HepG2 (cell line): ENCODE data around the gene STIM1.

Source experiments
- CHCHD3 ChIP-seq: sonication (generic); formaldehyde crosslinking; IDR thresholded peaks from 2 replicates; pipeline ENCODE4 v1.8.0; 2022; ENCODE audit warnings: mild to moderate bottlenecking, missing genetic modification reagents, moderate library complexity
- CTCF ChIP-seq: sonication (generic); formaldehyde crosslinking; IDR thresholded peaks from 2 replicates; pipeline ENCODE4 v1.5.0; 2020; ENCODE audit warnings: mild to moderate bottlenecking, missing genetic modification reagents, moderate library complexity
- DMTF1 ChIP-seq: sonication (generic); formaldehyde crosslinking; IDR thresholded peaks from 2 replicates; pipeline ENCODE4 v1.4.0; 2020; ENCODE audit warnings: mild to moderate bottlenecking, missing genetic modification reagents
- ESRRA ChIP-seq: sonication (generic); formaldehyde crosslinking; IDR thresholded peaks from 2 replicates; pipeline ENCODE4 v1.5.1; 2020; ENCODE audit warnings: mild to moderate bottlenecking, low read depth, missing genetic modification reagents
- HCFC1 ChIP-seq: fragments of 150-350 bp; IDR thresholded peaks from 2 replicates; pipeline ENCODE4 v1.6.1; 2014; ENCODE audit warnings: low read depth, low read length
- HMGXB4 ChIP-seq, 2 experiments: sonication (generic) in 1 of 2; formaldehyde crosslinking in 1 of 2; IDR thresholded peaks; 2 replicates each; pipeline versions ENCODE4 v1.4.0 to v1.6.1; 2018 to 2020; ENCODE audit warnings: missing genetic modification reagents in 2 of 2, borderline replicate concordance in 1 of 2, low read depth in 1 of 2, mild to moderate bottlenecking in 1 of 2, missing biosample characterization in 1 of 2
- MED13 ChIP-seq: sonication (generic); formaldehyde crosslinking; IDR thresholded peaks from 2 replicates; pipeline ENCODE4 v1.5.0; 2020; ENCODE audit warnings: missing genetic modification reagents
- NFE2L1 ChIP-seq: sonication (generic); formaldehyde crosslinking; IDR thresholded peaks from 2 replicates; pipeline ENCODE4 v1.4.0; 2020; ENCODE audit warnings: missing genetic modification reagents, mild to moderate bottlenecking, borderline replicate concordance
- TAF1 ChIP-seq: sonication (generic); formaldehyde crosslinking; IDR thresholded peaks from 2 replicates; pipeline ENCODE4 v1.4.0; 2020; ENCODE audit warnings: missing genetic modification reagents
- XBP1 ChIP-seq: sonication (generic); formaldehyde crosslinking; IDR thresholded peaks from 2 replicates; pipeline ENCODE4 v1.5.0; 2020; ENCODE audit warnings: missing genetic modification reagents
- ZNF577 ChIP-seq: sonication (generic); formaldehyde crosslinking; IDR thresholded peaks from 2 replicates; pipeline ENCODE4 v1.4.0; 2020; ENCODE audit warnings: mild to moderate bottlenecking, low read depth, missing genetic modification reagents, borderline replicate concordance
- ZNF710 ChIP-seq: sonication (generic); formaldehyde crosslinking; IDR thresholded peaks from 2 replicates; pipeline ENCODE4 v1.5.0; 2020; ENCODE audit warnings: mild to moderate bottlenecking, missing genetic modification reagents, borderline replicate concordance
- ZNF761 ChIP-seq: sonication (generic); formaldehyde crosslinking; conservative IDR thresholded peaks from 2 replicates; pipeline ENCODE4 v1.4.0; 2020; ENCODE audit warnings: mild to moderate bottlenecking, missing genetic modification reagents
- ZUFSP ChIP-seq: sonication (generic); formaldehyde crosslinking; IDR thresholded peaks from 2 replicates; pipeline ENCODE4 v1.9.0; 2021; ENCODE audit warnings: missing genetic modification reagents, mild to moderate bottlenecking, borderline replicate concordance

- no peak for TF ChIP-seq DMTF1 (CRISPR knock-in tag)
- no peak for TF ChIP-seq ZNF761 (CRISPR knock-in tag)
- TF ChIP-seq HCFC1, result no peak
- no peak for TF ChIP-seq XBP1
- TF ChIP-seq ZUFSP (CRISPR knock-in tag), result no peak
- no peak for TF ChIP-seq ZNF577
- TF ChIP-seq ESRRA (CRISPR knock-in tag), result no peak
- TF ChIP-seq CTCF, result no peak
- no peak for TF ChIP-seq MED13 (CRISPR knock-in tag)
- TF ChIP-seq NFE2L1 (CRISPR knock-in tag), result no peak
- TF ChIP-seq ZNF710, result no peak
- TF ChIP-seq TAF1 (CRISPR knock-in tag), result no peak
- TF ChIP-seq CHCHD3 (CRISPR knock-in tag), result no peak
- no peak for TF ChIP-seq HMGXB4 (CRISPR knock-in tag; IDR thresholded peaks at IDR 0.05; ENCODE audit: borderline replicate concordance in 1 of 2, low read depth in 1 of 2)
Measured at GRCh38 chr11:4093519-4094347, 238.3 kb downstream of the STIM1 start.
